ENCODE data around the gene PODN.

DNA sequence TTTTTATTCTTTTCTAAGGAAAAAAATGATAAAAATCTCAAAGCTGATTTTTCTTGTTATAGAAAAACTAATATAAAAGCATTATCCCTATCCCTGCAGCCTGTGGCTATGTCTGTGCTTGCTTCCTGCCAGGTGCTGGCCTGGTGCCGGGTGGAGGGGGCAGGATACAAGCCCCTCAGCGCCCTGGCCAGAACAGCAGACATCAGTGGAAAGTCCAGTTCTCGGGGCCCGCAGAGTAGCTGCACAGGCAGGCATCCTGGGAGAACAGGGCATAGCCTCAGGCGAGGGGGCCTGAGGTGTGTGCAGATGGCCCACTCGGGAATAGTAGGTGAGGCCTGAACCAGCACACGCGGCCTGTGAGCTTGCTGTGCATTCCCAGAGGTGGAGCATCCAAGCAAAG, 23.4 kb downstream of the PODN start:
- TF ChIP-seq, protein P1, sequence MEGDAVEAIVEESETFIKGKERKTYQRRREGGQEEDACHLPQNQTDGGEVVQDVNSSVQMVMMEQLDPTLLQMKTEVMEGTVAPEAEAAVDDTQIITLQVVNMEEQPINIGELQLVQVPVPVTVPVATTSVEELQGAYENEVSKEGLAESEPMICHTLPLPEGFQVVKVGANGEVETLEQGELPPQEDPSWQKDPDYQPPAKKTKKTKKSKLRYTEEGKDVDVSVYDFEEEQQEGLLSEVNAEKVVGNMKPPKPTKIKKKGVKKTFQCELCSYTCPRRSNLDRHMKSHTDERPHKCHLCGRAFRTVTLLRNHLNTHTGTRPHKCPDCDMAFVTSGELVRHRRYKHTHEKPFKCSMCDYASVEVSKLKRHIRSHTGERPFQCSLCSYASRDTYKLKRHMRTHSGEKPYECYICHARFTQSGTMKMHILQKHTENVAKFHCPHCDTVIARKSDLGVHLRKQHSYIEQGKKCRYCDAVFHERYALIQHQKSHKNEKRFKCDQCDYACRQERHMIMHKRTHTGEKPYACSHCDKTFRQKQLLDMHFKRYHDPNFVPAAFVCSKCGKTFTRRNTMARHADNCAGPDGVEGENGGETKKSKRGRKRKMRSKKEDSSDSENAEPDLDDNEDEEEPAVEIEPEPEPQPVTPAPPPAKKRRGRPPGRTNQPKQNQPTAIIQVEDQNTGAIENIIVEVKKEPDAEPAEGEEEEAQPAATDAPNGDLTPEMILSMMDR (IDR thresholded peaks at IDR 0.05) = no peak
- no peak for TF ChIP-seq POLR2A (IDR thresholded peaks at IDR 0.05)
